Astrocyte (in vitro differentiated cells and primary cell): ENCODE measurements around the gene ESD. TPM values are rescaled to one million over a fixed set of nuclear protein-coding genes. Genes with fewer than 3 reads are reported as not detected.
"Not testable (repeated sequence)": the region's sequence is repeated elsewhere in the genome, so short reads cannot be mapped to it uniquely, and the experiment has no call there.

Experiments used
- DNase-seq: peaks from one replicate; pipeline ENCODE4 v3.0.0-alpha.2; 2010; ENCODE audit warnings: low read depth
- FAIRE-seq: peaks from 2 replicates; lab custom pipeline; 2011; peaks lifted over from hg19 to GRCh38; lab: Jason Lieb, UNC
- H2AFZ ChIP-seq: 2 replicates; pipeline ENCODE4 v1.6.0; 2012; ENCODE audit warnings: low read depth, low read length, inconsistent platforms
- H3K27ac ChIP-seq: 2 replicates; pipeline ENCODE4 v1.5.1; 2011; ENCODE audit warnings: low read depth, low read length, inconsistent platforms
- H3K27me3 ChIP-seq: 2 replicates; pipeline ENCODE4 v1.6.0; 2011; ENCODE audit warnings: low read length, inconsistent platforms; ENCODE audit not compliant: insufficient read depth
- H3K36me3 ChIP-seq: 2 replicates; pipeline ENCODE4 v1.5.1; 2011; ENCODE audit warnings: low read length, inconsistent platforms; ENCODE audit not compliant: insufficient read depth
- H3K4me1 ChIP-seq: 2 replicates; pipeline ENCODE4 v1.5.1; 2011; ENCODE audit warnings: low read length, inconsistent platforms; ENCODE audit not compliant: insufficient read depth
- H3K4me2 ChIP-seq: 2 replicates; pipeline ENCODE4 v1.6.0; 2012; ENCODE audit warnings: low read length, inconsistent platforms
- H3K4me3 ChIP-seq: 2 replicates; pipeline ENCODE4 v1.5.1; 2011; ENCODE audit warnings: low read depth, mild to moderate bottlenecking, low read length, inconsistent platforms; ENCODE audit not compliant: insufficient read depth
- H3K79me2 ChIP-seq: 2 replicates; pipeline ENCODE4 v1.6.0; 2012; ENCODE audit warnings: mild to moderate bottlenecking, low read length, inconsistent platforms; ENCODE audit not compliant: insufficient read depth
- H3K9ac ChIP-seq: 2 replicates; pipeline ENCODE4 v1.6.0; 2012; ENCODE audit warnings: mild to moderate bottlenecking, low read length, inconsistent platforms
- H3K9me3 ChIP-seq: 2 replicates; pipeline ENCODE4 v1.5.1; 2012; ENCODE audit warnings: low read depth, mild to moderate bottlenecking, low read length, inconsistent platforms; ENCODE audit not compliant: insufficient read depth
- H4K20me1 ChIP-seq: 2 replicates; pipeline ENCODE4 v1.6.0; 2012; ENCODE audit warnings: low read length, inconsistent platforms; ENCODE audit not compliant: insufficient read depth
- H3K27ac Mint-ChIP-seq: one replicate; pipeline ENCODE4 v1.8.0; 2021; ENCODE audit warnings: mild to moderate bottlenecking, mixed read lengths; ENCODE audit not compliant: unreplicated experiment
- H3K27me3 Mint-ChIP-seq: one replicate; pipeline ENCODE4 v1.8.0; 2021; ENCODE audit warnings: low read depth, mixed read lengths; ENCODE audit not compliant: unreplicated experiment
- H3K36me3 Mint-ChIP-seq: one replicate; pipeline ENCODE4 v1.8.0; 2021; ENCODE audit warnings: low read depth, mixed read lengths; ENCODE audit not compliant: unreplicated experiment
- H3K4me1 Mint-ChIP-seq: one replicate; pipeline ENCODE4 v1.8.0; 2021; ENCODE audit warnings: low read depth, mixed read lengths; ENCODE audit not compliant: unreplicated experiment
- H3K4me3 Mint-ChIP-seq: one replicate; pipeline ENCODE4 v1.8.0; 2021; ENCODE audit warnings: mild to moderate bottlenecking, moderate library complexity, mixed read lengths; ENCODE audit not compliant: unreplicated experiment
- H3K9me3 Mint-ChIP-seq: one replicate; pipeline ENCODE4 v1.8.0; 2021; ENCODE audit warnings: mild to moderate bottlenecking, mixed read lengths; ENCODE audit not compliant: unreplicated experiment
- CTCF ChIP-seq: IDR thresholded peaks from 2 replicates; pipeline ENCODE4 v1.5.1; 2011; ENCODE audit warnings: low read depth, mild to moderate bottlenecking, inconsistent platforms, low read length, moderate library complexity; ENCODE audit not compliant: insufficient read depth
- EZH2 ChIP-seq: IDR thresholded peaks from 2 replicates; pipeline ENCODE4 v1.6.1; 2012; ENCODE audit warnings: mild to moderate bottlenecking, low read length, inconsistent platforms; ENCODE audit not compliant: insufficient read depth
- total RNA-seq: library from RNA; stranded (reverse); gene quantifications from 2 replicates; pipeline ENCODE4 v1.2.1, GENCODE V29; 2021

The ESD gene
- total RNA-seq, 1 donor from 2014 or later, result 91.3 TPM

DNA sequence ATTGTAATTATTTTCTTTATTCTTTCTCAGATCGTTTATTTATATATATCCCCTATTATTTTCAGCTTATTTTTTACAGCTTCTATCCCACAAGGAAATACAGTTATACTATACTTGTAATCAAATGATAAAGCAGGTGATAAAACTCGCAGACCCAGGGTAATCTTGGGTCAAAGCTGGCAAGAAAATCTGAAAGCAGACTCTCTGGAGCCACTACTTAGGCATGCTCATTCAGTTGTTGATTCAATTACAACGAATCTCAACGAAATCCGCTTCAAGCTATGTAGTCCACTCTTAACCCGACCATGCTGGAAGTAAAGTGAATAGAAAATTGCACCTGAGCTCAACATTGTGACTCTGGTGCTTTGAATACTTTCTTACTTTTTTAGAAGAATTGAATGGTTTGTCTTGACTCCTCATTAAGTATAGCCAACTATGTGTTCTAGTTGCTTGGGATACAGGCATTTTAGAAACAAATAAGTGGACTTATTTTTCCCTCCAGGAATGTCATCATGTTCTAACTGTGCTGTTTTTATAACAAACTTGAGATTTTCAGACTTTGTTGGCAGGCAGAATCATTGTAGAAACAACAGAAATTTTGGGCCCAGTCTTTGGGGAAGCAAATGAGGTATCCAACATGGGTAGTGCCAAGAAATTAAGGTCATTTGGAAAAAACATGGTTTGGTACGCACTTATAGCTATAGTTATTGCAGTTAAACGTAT is 21.4 kb downstream of the ESD start:
- no peaks in the 10 kb centered on the region for H3K9me3 ChIP-seq
- FAIRE-seq, result no peak
- Mint-ChIP-seq H3K27ac (no peak overlapping the region), H3K4me3 (no peak overlapping the region), H3K9me3 (no peaks in the 10 kb centered on the region), H3K27me3 (no peaks in the 10 kb centered on the region), H3K4me1 (no peaks in the 10 kb centered on the region), H3K36me3 (peaks cover 4% of the 10 kb centered on the region)
- peaks cover 48% of the 10 kb centered on the region for H3K36me3 ChIP-seq
- no peaks in the 10 kb centered on the region for H3K27me3 ChIP-seq
- H3K9ac ChIP-seq, result no peak overlapping the region
- no peak overlapping the region for H3K27ac ChIP-seq
- no peak for TF ChIP-seq CTCF
- no peak for TF ChIP-seq EZH2
- H3K79me2 ChIP-seq, result no peaks in the 10 kb centered on the region
- no peak overlapping the region for H2AFZ ChIP-seq
- no peak overlapping the region for H3K4me3 ChIP-seq
- no peaks in the 10 kb centered on the region for H3K4me1 ChIP-seq
- DNase-seq, result no peak
- no peak overlapping the region for H3K4me2 ChIP-seq
- no peaks in the 10 kb centered on the region for H4K20me1 ChIP-seq

- Mint-ChIP-seq H3K27me3 (no peaks in the 10 kb centered on the region), H3K9me3 (no peaks in the 10 kb centered on the region), H3K36me3 (peaks cover 4% of the 10 kb centered on the region), H3K4me3 (no peak overlapping the region), H3K4me1 (no peaks in the 10 kb centered on the region), H3K27ac (no peak overlapping the region)
- Histone ChIP-seq H3K27me3 (no peaks in the 10 kb centered on the region), H3K79me2 (no peaks in the 10 kb centered on the region), H2AFZ (no peak overlapping the region), H3K27ac (no peak overlapping the region), H3K4me3 (no peak overlapping the region), H3K4me1 (no peaks in the 10 kb centered on the region), H3K36me3 (peaks cover 42% of the 10 kb centered on the region), H3K9ac (no peak overlapping the region), H3K9me3 (no peaks in the 10 kb centered on the region), H4K20me1 (no peaks in the 10 kb centered on the region), H3K4me2 (no peak overlapping the region)
- FAIRE-seq (no peak), DNase-seq (no peak)
- TF ChIP-seq CTCF, result no peak
- no peak for TF ChIP-seq EZH2
Observed at GRCh38 chr13:46773541-46773940, 23.4 kb downstream of the ESD start.

DNA sequence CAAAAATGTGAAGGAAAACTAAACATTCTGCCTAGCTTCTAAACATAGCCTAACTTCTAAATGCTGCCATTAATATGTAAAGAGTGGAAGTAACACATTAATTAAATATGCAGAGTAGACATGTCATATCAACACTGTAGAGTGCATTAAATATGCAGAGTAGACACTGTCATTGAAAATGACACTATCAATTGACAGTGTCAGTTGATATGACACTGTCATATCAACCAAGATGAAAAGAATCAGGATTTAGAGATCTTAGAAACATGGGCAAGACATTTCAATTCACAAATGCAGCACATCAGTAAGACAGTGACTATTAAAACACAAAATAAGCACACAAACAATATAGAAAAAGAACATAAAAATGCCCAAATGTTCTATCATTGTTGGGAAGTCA is 25.3 kb downstream of the ESD start:
- Histone ChIP-seq H3K4me2 (no peak overlapping the region), H3K36me3 (peaks cover 31% of the 10 kb centered on the region), H3K9me3 (no peaks in the 10 kb centered on the region), H3K79me2 (no peaks in the 10 kb centered on the region), H3K4me1 (no peaks in the 10 kb centered on the region), H2AFZ (no peak overlapping the region), H3K9ac (no peak overlapping the region), H4K20me1 (no peaks in the 10 kb centered on the region), H3K27ac (no peak overlapping the region), H3K27me3 (no peaks in the 10 kb centered on the region), H3K4me3 (no peak overlapping the region)
- Mint-ChIP-seq H3K4me3 (no peak overlapping the region), H3K27ac (no peak overlapping the region), H3K9me3 (no peaks in the 10 kb centered on the region), H3K27me3 (no peaks in the 10 kb centered on the region), H3K36me3 (peaks cover 4% of the 10 kb centered on the region), H3K4me1 (no peaks in the 10 kb centered on the region)
- DNase-seq (no peak), FAIRE-seq (no peak)
- no peak for TF ChIP-seq EZH2

GRCh38 chr13:46769925-46770324 is 27.0 kb downstream of the ESD start:
- not testable (repeated sequence) for H3K27ac ChIP-seq, H3K9me3 Mint-ChIP-seq, H3K4me3 ChIP-seq, DNase-seq, H4K20me1 ChIP-seq, FAIRE-seq, H3K9ac ChIP-seq, H3K4me3 Mint-ChIP-seq, H3K4me1 Mint-ChIP-seq, H3K27ac Mint-ChIP-seq, H3K27me3 Mint-ChIP-seq, H3K79me2 ChIP-seq, H3K4me2 ChIP-seq, H3K4me1 ChIP-seq, H3K9me3 ChIP-seq, H2AFZ ChIP-seq, H3K36me3 Mint-ChIP-seq, H3K27me3 ChIP-seq
- peaks cover 18% of the 10 kb centered on the region for H3K36me3 ChIP-seq
